Naive thymus-derived CD4-positive, alpha-beta T cell (primary cell): ENCODE measurements around the gene MTERF4. TPM values are rescaled to one million over a fixed set of nuclear protein-coding genes. Genes with fewer than 3 reads are reported as not detected.
A peak's percentile ranks its signal among the peaks of the same experiment; 100 is the strongest.

ENCODE experiments used
- ATAC-seq: fragments of 150-1000 bp; cut with Tn5 transposase; 2 replicates; pipeline ENCODE4 v1.10.0; 2021; ENCODE audit warnings: mild to moderate bottlenecking, moderate library complexity
- CTCF ChIA-PET: fragments of 350-600 bp; sonication (Branson Sonifier 250); formaldehyde crosslinking; loops from one replicate; lab custom pipeline; 2021; ENCODE audit warnings: antibody characterized with exemption; lab: Charles Lee
- POLR2A ChIA-PET: fragments of 350-600 bp; sonication (Branson Sonifier 250); formaldehyde crosslinking; loops from one replicate; lab custom pipeline; 2021; ENCODE audit warnings: antibody characterized with exemption, inconsistent platforms; lab: Charles Lee
- DNase-seq, 9 donors: peaks; one replicate each; pipeline versions ENCODE4 v3.0.0 to v3.0.0-alpha.2; 2020 to 2022; ENCODE audit warnings: mixed read lengths in 1 of 9
- H3K27ac ChIP-seq: one replicate; pipeline ENCODE4 v1.7.0; 2013; ENCODE audit warnings: mild to moderate bottlenecking, low read depth, low read length, moderate library complexity
- H3K27me3 ChIP-seq, 2 donors: one replicate each; pipeline ENCODE4 v1.7.0; 2013; ENCODE audit warnings: low read length in 2 of 2, mild to moderate bottlenecking in 2 of 2, moderate library complexity in 2 of 2; ENCODE audit not compliant: control insufficient read depth in 2 of 2, insufficient read depth in 2 of 2
- H3K36me3 ChIP-seq, 3 experiments: 1 replicate in 2 of 3; 2 replicates in 1 of 3; pipeline ENCODE4 v1.7.0; 2013; ENCODE audit warnings: low read length in 3 of 3, mild to moderate bottlenecking in 3 of 3, moderate library complexity in 1 of 3; ENCODE audit not compliant: insufficient read depth in 3 of 3, control insufficient read depth in 2 of 3
- H3K4me1 ChIP-seq, 2 donors: one replicate each; pipeline ENCODE4 v1.7.0; 2013; ENCODE audit warnings: low read length in 2 of 2, mild to moderate bottlenecking in 2 of 2, moderate library complexity in 1 of 2; ENCODE audit not compliant: control insufficient read depth in 2 of 2, insufficient read depth in 2 of 2
- H3K4me3 ChIP-seq: 2 replicates; pipeline ENCODE4 v1.7.0; 2013; ENCODE audit warnings: mild to moderate bottlenecking, low read length
- H3K9me3 ChIP-seq, 3 experiments: 1 replicate in 2 of 3; 2 replicates in 1 of 3; pipeline ENCODE4 v1.7.0; 2013; ENCODE audit warnings: low read length in 3 of 3; ENCODE audit not compliant: control insufficient read depth in 2 of 3
- H3K27ac Mint-ChIP-seq, 9 donors: one replicate each; pipeline ENCODE4 v1.8.0; 2020 to 2022; ENCODE audit warnings: mixed read lengths in 9 of 9, mild to moderate bottlenecking in 8 of 9, moderate library complexity in 5 of 9, inconsistent platforms in 2 of 9
- H3K27me3 Mint-ChIP-seq, 5 donors: one replicate each; pipeline ENCODE4 v1.8.0; 2021 to 2022; ENCODE audit warnings: mixed read lengths in 5 of 5, mild to moderate bottlenecking in 1 of 5
- H3K36me3 Mint-ChIP-seq, 5 donors: one replicate each; pipeline ENCODE4 v1.8.0; 2020 to 2022; ENCODE audit warnings: mixed read lengths in 5 of 5, mild to moderate bottlenecking in 3 of 5, inconsistent platforms in 1 of 5
- H3K4me1 Mint-ChIP-seq, 7 donors: one replicate each; pipeline ENCODE4 v1.8.0; 2020 to 2022; ENCODE audit warnings: mixed read lengths in 7 of 7, mild to moderate bottlenecking in 3 of 7, inconsistent platforms in 1 of 7
- H3K4me3 Mint-ChIP-seq, 10 donors: one replicate each; pipeline ENCODE4 v1.8.0; 2020 to 2022; ENCODE audit warnings: mild to moderate bottlenecking in 10 of 10, mixed read lengths in 10 of 10, moderate library complexity in 6 of 10, inconsistent platforms in 2 of 10
- H3K9me3 Mint-ChIP-seq, 11 donors: one replicate each; pipeline ENCODE4 v1.8.0; 2020 to 2022; ENCODE audit warnings: mixed read lengths in 11 of 11, mild to moderate bottlenecking in 4 of 11, inconsistent platforms in 1 of 11, moderate library complexity in 1 of 11
- intact Hi-C, 2 donors: fragments of 100-400 bp; cut with micrococcal nuclease; formaldehyde crosslinking; loops; one replicate each; pipeline ENCODE4 v1.15.1; 2023
- polyA plus RNA-seq, 2 donors: library from polyadenylated mRNA; unstranded; fragments of 300-500 nt; fragmentation: Illumina TruSeq; gene quantifications; one replicate each; pipeline ENCODE4 v1.2.3, GENCODE V29; 2021
- total RNA-seq, 6 experiments: library from RNA in 5 of 6; stranded (reverse) in 5 of 6; gene quantifications; 1 replicate in 5 of 6; 2 replicates in 1 of 6; pipeline ENCODE4 v1.2.3 and lab custom pipeline; 2021 to 2026

MTERF4 gene
- total and polyA plus RNA-seq, 7 experiments from 2014 or later: 45.3 to 214 (median 82.3) TPM

DNA sequence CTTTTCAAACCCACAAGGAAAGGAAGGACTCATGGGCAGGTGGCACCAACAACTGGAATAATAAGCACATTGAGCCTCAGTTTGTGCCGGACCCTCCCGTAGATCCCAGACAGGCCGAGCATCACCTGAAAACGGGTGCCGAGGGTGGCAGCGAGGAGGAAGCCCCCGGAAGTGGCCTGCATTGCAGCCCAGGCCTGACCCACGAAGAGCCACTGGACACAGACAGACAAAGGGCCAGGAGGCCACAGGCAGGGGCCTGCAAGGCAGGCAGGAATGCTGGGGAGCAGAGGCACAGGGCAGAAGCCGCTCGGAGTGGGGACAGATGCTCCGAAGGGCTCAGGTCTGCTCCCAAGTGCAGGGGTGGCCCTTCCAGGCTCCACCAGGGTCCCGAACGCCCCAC, 31.7 kb downstream of the MTERF4 start:
- Mint-ChIP-seq H3K4me3 (no peak overlapping the region), H3K4me1 (peaks cover 0 to 4% (median 0%) of the 10 kb centered on the region in 7 donors), H3K9me3 (no peaks in the 10 kb centered on the region), H3K27ac (peak overlapping the region in 1 of 9 donors; percentile 75), H3K36me3 (peaks cover 0 to 8% (median 1%) of the 10 kb centered on the region in 5 donors), H3K27me3 (no peaks in the 10 kb centered on the region)
- CTCF ChIA-PET: no interaction called here
- POLR2A ChIA-PET: no interaction called here
- no peak for ATAC-seq
- no peak overlapping the region for H3K4me3 ChIP-seq
- no peaks in the 10 kb centered on the region for H3K27me3 ChIP-seq
- intact Hi-C loops: loop anchor here in 1 of 2 donors (10.0 kb wide), 1 partner anchor 56 kb away; no protein-coding TSS in a partner anchor
- peaks cover 0 to 23% (median 4%) of the 10 kb centered on the region in 3 experiments for H3K36me3 ChIP-seq
- H3K4me1 ChIP-seq: no peaks in the 10 kb centered on the region
- no peak overlapping the region for H3K27ac ChIP-seq
- H3K9me3 ChIP-seq: no peaks in the 10 kb centered on the region
- DNase-seq: no peak

DNA sequence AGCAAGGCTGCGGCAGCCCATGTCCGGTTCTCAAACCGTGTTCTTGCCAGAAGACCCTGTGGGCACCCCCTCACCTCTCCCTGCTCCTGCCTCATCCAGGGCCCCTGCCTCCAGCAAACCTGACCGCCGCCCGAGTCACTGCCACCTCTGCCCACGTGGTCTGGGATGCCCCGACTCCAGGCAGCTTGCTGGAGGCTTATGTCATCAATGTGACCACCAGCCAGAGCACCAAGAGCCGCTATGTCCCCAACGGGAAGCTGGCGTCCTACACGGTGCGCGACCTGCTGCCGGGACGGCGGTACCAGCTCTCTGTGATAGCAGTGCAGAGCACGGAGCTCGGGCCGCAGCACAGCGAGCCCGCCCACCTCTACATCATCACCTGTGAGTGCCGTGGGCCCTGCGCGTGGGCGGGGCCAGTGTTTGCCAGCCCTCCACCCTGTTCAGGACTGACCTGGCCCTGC, 32.2 kb downstream of the MTERF4 start:
- H3K9me3 Mint-ChIP-seq: no peaks in the 10 kb centered on the region
- no peak overlapping the region for H3K4me3 Mint-ChIP-seq
- H3K9me3 ChIP-seq: no peaks in the 10 kb centered on the region
- ChIA-PET CTCF (no interaction called here), POLR2A (interaction anchor here (1.0 to 1.1 kb wide), 2 partner anchors 11 to 13 kb away, joined by 3 read pairs; no protein-coding TSS in a partner anchor)
- H3K4me1 ChIP-seq: no peaks in the 10 kb centered on the region
- H3K4me1 Mint-ChIP-seq: peaks cover 0 to 4% (median 0%) of the 10 kb centered on the region in 7 donors
- no peak overlapping the region for H3K27ac Mint-ChIP-seq
- peaks cover 0 to 17% (median 1%) of the 10 kb centered on the region in 3 experiments for H3K36me3 ChIP-seq
- no peak for DNase-seq
- peaks cover 0 to 4% (median 0%) of the 10 kb centered on the region in 5 donors for H3K36me3 Mint-ChIP-seq
- H3K27me3 ChIP-seq: no peaks in the 10 kb centered on the region
- H3K4me3 ChIP-seq: no peak overlapping the region
- intact Hi-C loops: loop anchor here in 1 of 2 donors (10.0 kb wide), 1 partner anchor 55 kb away; no protein-coding TSS in a partner anchor
- no peak overlapping the region for H3K27ac ChIP-seq
- no peaks in the 10 kb centered on the region for H3K27me3 Mint-ChIP-seq
- no peak for ATAC-seq

DNA sequence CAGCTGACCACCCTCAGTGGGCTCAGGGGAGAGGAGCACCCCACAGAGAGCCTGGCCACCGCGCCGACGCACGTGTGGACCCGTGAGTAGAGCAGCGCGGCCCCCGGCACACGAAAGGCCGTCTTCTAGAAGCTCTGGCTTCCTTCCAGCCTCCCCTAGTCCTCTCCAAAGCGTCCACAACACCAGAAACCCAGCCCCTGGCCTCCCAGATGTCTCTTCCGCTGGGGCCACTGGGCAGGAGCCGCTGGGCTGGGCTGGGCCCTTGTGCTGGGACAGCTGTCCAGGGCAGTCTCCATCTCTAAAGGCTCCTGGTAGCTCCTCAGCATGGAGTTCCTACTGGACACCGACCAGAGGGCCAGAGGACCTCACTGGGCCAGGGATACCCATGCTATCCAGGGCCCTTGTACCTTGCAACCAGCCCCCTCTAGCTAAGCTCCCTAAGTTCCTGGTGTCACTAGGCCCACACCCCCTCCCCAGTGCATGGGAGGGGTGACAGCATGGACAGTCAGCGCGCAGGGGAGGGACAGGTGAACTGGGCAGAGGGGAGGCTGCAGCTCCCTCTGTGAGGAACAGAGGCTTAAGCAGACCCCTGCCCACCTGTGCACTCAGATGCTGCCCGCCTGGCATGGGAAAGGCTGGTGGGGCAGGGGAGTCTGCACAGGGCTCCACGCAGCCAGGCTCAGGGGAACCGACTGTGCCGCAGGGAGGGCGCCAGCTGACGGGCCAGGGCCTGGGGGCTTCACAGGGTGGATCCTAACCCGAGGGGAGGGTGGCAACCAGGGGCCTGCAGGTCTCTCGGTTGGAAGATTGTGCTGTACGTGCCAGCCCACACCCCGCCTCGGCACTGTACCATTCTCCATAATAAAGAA, 32.9 kb downstream of the MTERF4 start:
- intact Hi-C loops: no loop called here
- ATAC-seq (no peak), DNase-seq (no peak)

DNA sequence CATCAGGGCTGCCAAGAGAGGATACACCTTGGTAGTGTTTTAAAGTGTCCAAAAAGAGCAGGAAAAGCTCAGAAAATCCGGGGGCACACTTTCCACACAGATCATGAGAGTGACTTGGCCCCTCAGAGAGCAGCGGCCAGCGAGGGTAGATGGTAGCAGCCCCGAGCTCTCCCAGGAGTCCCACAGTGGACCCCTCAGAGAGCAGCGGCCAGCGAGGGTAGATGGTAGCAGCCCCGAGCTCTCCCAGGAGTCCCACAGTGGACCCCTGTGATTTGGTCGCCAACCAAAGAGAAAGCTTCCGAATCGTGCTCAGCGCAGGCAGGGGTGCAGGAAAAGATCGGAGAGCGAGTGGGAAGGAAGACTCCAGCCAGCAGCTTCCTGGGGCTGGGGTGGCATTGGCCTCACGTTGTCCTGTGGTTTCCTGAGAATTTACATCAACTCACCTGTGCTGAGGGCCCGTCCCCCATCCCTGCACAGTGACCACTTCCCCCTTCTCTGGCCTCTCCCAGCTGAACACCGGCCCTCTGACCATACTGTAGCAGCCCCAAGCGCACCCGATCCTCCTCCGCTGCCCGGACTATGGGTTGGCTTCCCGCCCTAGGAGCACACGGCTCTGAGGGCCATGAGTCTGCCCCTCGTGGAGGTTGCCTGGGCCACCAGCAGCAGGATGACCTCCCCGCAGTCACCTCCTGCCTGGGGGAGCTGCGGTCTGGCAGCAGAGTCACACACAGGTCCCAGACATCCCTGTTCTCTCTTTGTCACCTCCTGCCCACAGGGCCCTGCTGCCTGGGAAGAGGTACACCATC, 33.7 kb downstream of the MTERF4 start:
- Histone ChIP-seq H3K4me3 (no peak overlapping the region), H3K9me3 (no peaks in the 10 kb centered on the region), H3K36me3 (peaks cover 0 to 2% (median 0%) of the 10 kb centered on the region in 3 experiments), H3K4me1 (peaks cover 0 to 5% of the 10 kb centered on the region in 2 donors), H3K27me3 (no peaks in the 10 kb centered on the region), H3K27ac (no peak overlapping the region)
- H3K9me3 Mint-ChIP-seq: no peaks in the 10 kb centered on the region
- CTCF ChIA-PET: interaction anchor here (0.7 kb wide), 1 partner anchor 625 kb away, joined by 4 read pairs; no protein-coding TSS in a partner anchor
- ATAC-seq (no peak), DNase-seq (no peak)
- H3K4me1 Mint-ChIP-seq: peaks cover 0 to 5% (median 0%) of the 10 kb centered on the region in 7 donors
- POLR2A ChIA-PET: interaction anchor here (0.5 to 1.0 kb wide), 3 partner anchors 25 to 41 kb away, joined by 3 read pairs; no protein-coding TSS in a partner anchor
- H3K36me3 Mint-ChIP-seq: no peaks in the 10 kb centered on the region
- H3K27me3 Mint-ChIP-seq: no peaks in the 10 kb centered on the region
- intact Hi-C loops: no loop called here
- H3K27ac Mint-ChIP-seq: no peak overlapping the region
- no peak overlapping the region for H3K4me3 Mint-ChIP-seq

More for the DNA sequence above, 32.9 kb downstream of the MTERF4 start:
- no peaks in the 10 kb centered on the region for H3K9me3 ChIP-seq
- H3K27ac ChIP-seq: no peak overlapping the region
- Mint-ChIP-seq H3K4me1 (peaks cover 0 to 4% (median 0%) of the 10 kb centered on the region in 7 donors), H3K9me3 (no peaks in the 10 kb centered on the region), H3K36me3 (no peaks in the 10 kb centered on the region), H3K4me3 (no peak overlapping the region), H3K27ac (no peak overlapping the region), H3K27me3 (no peaks in the 10 kb centered on the region)
- no peaks in the 10 kb centered on the region for H3K4me1 ChIP-seq
- H3K27me3 ChIP-seq: no peaks in the 10 kb centered on the region
- peaks cover 0 to 11% (median 0%) of the 10 kb centered on the region in 3 experiments for H3K36me3 ChIP-seq
- ChIA-PET POLR2A (interaction anchor here (0.5 to 1.1 kb wide), 3 partner anchors 11 to 31 kb away, joined by 3 read pairs; no protein-coding TSS in a partner anchor), CTCF (interaction anchor here (0.7 kb wide), 1 partner anchor 76 kb away, joined by 3 read pairs; no protein-coding TSS in a partner anchor)
- no peak overlapping the region for H3K4me3 ChIP-seq

DNA sequence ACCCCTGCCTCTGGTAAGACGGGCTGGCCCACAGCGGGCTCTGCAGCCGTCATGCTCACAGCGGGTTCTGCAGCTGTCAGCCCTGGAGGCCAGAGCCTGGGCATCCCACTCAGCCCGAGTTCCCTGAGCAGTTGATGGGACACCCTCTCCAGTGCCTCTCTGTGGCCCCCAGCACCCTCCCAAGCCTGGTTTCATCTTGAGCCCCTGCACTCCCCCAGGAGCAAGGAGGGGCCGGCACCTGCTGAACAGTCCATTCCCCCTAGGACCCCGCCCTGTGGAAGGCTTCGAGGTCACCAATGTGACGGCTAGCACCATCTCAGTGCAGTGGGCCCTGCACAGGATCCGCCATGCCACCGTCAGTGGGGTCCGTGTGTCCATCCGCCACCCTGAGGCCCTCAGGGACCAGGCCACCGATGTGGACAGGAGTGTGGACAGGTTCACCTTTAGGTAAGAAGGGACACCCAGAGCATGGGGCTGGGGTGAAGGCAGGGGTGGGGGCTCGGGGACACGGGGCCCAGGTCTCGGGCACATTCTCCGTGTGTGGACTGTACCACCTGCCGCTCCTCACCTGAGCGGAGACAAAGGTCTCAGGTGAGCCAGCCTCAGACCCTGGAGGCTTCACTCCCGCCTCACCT, 34.5 kb downstream of the MTERF4 start:
- no peaks in the 10 kb centered on the region for H3K9me3 ChIP-seq

More for the DNA sequence above, 34.5 kb downstream of the MTERF4 start:
- DNase-seq (no peak), ATAC-seq (no peak)
- Mint-ChIP-seq H3K9me3 (no peaks in the 10 kb centered on the region), H3K36me3 (no peaks in the 10 kb centered on the region), H3K27ac (no peak overlapping the region), H3K4me1 (peaks cover 0 to 10% (median 0%) of the 10 kb centered on the region in 7 donors), H3K4me3 (no peak overlapping the region), H3K27me3 (no peaks in the 10 kb centered on the region)
- CTCF ChIA-PET: interaction anchor here (0.7 kb wide), 1 partner anchor 625 kb away, joined by 4 read pairs; no protein-coding TSS in a partner anchor
- Histone ChIP-seq H3K4me3 (no peak overlapping the region), H3K36me3 (no peaks in the 10 kb centered on the region), H3K4me1 (peaks cover 0 to 8% of the 10 kb centered on the region in 2 donors), H3K27me3 (no peaks in the 10 kb centered on the region), H3K27ac (no peak overlapping the region)
- intact Hi-C loops: no loop called here
- POLR2A ChIA-PET: interaction anchor here (0.6 to 1.0 kb wide), 2 partner anchors 24 to 42 kb away, joined by 3 read pairs; no protein-coding TSS in a partner anchor
